ENCODE data around the gene GPRC5B.
A peak's percentile ranks its signal among the peaks of the same experiment; 100 is the strongest.

GPRC5B gene

DNA sequence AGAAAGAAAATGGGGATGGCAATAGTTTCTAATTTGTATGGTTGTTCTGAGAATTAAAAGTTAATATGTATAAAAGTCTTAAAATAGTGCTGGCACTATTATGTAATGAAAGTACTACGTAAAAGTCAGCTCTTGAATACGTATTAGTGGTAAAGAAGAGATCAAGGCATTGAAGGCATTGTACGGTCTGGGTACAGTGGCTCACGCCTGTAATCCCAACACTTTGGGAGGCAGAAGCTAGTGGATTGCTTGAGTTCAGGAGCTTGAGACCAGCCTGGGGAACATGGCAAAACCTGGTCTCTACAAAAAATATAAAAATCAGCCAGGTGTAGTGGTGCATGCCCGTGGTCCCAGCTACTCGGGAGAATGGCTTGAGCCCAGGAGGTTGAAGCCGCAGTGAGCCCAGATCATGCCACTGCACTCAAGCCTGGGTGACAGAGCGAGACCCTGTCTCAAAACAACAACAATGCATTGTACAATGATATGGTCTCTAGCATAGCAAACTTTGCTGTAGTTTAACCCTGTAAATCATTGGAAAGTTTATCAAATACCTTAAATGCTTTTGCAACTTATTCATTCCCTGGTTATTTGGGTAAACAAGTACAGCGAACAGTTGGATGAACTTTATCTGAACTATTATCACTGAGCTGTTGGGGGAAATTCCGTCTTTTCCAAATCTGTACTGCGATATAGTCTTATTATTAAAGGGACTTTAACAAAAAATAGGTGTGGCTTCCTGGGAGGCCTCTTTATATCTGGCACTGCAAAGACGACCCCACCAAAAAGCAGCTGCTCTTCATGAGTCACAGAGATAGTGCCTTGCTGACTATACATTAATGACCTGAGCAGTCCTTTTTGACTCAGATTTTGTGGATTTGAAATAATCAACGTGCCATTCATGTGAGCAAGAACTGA is 73.6 kb downstream of the GPRC5B start:
- peak; percentile 78 for DNase-seq (ENCODE audit: low read depth)

DNA sequence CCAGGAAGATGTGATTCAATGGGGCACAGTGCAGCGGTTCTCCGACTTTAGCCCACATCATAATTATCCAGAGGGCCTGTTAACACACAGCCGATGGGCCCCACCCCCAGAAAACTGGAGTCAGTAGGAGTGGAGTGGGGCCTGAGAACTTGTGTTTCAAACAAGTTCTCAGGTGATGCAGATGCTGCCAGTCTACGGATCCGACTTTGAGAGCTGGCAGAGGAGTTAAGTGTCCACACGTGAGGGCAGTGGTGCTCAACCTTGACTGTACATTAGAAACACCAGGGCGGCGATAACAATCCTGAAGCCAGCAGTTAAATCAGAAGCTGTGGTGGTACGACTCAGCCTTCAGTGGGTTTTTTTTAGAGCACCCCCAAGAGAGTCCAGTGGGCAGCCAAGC is 75.0 kb downstream of the GPRC5B start:
- DNase-seq (ENCODE audit: low read depth) = no peak

DNA sequence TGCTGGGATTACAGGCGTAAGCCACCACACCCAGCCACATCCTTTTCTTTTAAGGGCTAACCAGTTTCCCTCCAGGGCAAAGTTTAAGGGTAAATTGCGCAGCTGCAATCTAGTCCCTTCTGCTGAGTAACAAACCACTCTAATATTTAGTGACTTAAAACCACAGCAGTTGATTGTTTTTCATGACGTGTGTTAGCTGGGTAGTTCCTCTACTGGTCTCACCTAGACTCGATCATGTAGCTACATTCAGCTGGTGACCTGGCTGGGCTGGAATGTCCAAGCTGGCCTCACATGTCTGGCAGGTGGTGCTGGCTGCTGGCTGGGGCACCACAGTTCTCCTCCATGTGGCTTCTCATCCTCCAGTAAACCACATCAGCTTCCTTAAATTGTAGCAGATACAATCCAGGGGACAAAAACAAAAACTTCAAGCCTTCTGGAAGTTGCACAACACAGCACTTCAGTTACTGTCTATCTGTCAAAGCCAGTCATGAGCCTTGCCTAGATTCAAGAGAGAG is 75.5 kb downstream of the GPRC5B start:
- DNase-seq (ENCODE audit: low read depth) = no peak

DNA sequence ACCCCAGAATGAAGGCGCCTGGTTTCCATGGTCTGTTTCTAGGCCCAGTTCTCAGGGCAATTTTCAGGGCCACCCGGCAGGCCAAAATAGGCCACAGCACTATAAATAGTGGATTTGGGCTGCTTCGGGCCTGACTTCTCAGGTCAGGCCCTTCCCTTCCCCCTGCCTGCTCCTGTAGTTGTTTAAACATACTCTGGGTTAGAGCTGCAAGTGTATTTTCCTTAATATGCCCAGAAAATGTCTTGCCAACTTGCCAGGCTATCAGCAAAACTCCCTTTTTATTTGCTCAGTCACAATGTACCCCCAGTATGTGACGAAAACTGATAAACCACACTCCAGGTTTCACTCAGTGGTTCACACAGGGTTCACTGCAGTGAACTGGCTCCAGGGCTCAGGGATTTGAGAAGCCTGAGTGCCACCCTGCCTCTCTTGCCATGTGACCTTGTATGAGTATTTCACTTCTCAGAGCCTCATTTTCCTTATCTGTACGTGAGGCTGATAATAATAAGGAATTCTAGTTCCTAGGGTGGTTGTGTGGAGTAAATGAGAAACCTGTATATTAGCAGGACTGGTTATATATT is 76.5 kb downstream of the GPRC5B start:
- DNase-seq (ENCODE audit: low read depth) = no peak

Data from HS-27A (cell line).